HG03442 (cell line): ENCODE data around the gene ITPR2.

Experiments used
- ATAC-seq: cut with Tn5 transposase; IDR thresholded peaks from one replicate; pipeline ENCODE4 v1.9.1; 2021; ENCODE audit warnings: mild to moderate bottlenecking, moderate library complexity; ENCODE audit not compliant: unreplicated experiment

Gene ITPR2

GRCh38 chr12:26825459-26826016 is 7.5 kb downstream of the ITPR2 start:
- no peak for ATAC-seq

GRCh38 chr12:26823390-26823789 is 9.6 kb downstream of the ITPR2 start:
- ATAC-seq, result no peak

- no peak for ATAC-seq
Measured at GRCh38 chr12:26822026-26822425, 11.0 kb downstream of the ITPR2 start.

GRCh38 chr12:26821212-26821701 is 11.7 kb downstream of the ITPR2 start:
- no peak for ATAC-seq

- ATAC-seq, result no peak
Measured at GRCh38 chr12:26818636-26819035, 14.4 kb downstream of the ITPR2 start.

GRCh38 chr12:26818201-26818600 is 14.8 kb downstream of the ITPR2 start:
- no peak for ATAC-seq

- peak; percentile 82 for ATAC-seq
Measured at GRCh38 chr12:26817183-26817591, 15.8 kb downstream of the ITPR2 start.

- no peak for ATAC-seq
Measured at GRCh38 chr12:26813812-26814211, 19.2 kb downstream of the ITPR2 start.

GRCh38 chr12:26810330-26810729 is 22.7 kb downstream of the ITPR2 start:
- no peak for ATAC-seq

- no peak for ATAC-seq
Measured at GRCh38 chr12:26809611-26810285, 23.2 kb downstream of the ITPR2 start.

GRCh38 chr12:26808766-26809476 is 24.1 kb downstream of the ITPR2 start:
- peak; percentile 72 for ATAC-seq

- no peak for ATAC-seq
Measured at GRCh38 chr12:26807292-26807691, 25.7 kb downstream of the ITPR2 start.

GRCh38 chr12:26806556-26806955 is 26.4 kb downstream of the ITPR2 start:
- no peak for ATAC-seq

- ATAC-seq, result no peak
Measured at GRCh38 chr12:26805401-26805971, 27.5 kb downstream of the ITPR2 start.

GRCh38 chr12:26803552-26803951 is 29.4 kb downstream of the ITPR2 start:
- ATAC-seq, result no peak

GRCh38 chr12:26801486-26801885 is 31.5 kb downstream of the ITPR2 start:
- no peak for ATAC-seq

- ATAC-seq, result no peak
Measured at GRCh38 chr12:26800858-26801257, 32.1 kb downstream of the ITPR2 start.

GRCh38 chr12:26800347-26800746 is 32.6 kb downstream of the ITPR2 start:
- ATAC-seq, result no peak

- ATAC-seq, result no peak
Measured at GRCh38 chr12:26799741-26800140, 33.3 kb downstream of the ITPR2 start.

- no peak for ATAC-seq
Measured at GRCh38 chr12:26798640-26799039, 34.4 kb downstream of the ITPR2 start.

GRCh38 chr12:26798023-26798422 is 35.0 kb downstream of the ITPR2 start:
- no peak for ATAC-seq

GRCh38 chr12:26795910-26796309 is 37.1 kb downstream of the ITPR2 start:
- ATAC-seq, result no peak
